ENCODE measurements around the gene USP17L24.
"Not testable (repeated sequence)": the region's sequence is repeated elsewhere in the genome, so short reads cannot be mapped to it uniquely, and the experiment has no call there.

Gene USP17L24, protein sequence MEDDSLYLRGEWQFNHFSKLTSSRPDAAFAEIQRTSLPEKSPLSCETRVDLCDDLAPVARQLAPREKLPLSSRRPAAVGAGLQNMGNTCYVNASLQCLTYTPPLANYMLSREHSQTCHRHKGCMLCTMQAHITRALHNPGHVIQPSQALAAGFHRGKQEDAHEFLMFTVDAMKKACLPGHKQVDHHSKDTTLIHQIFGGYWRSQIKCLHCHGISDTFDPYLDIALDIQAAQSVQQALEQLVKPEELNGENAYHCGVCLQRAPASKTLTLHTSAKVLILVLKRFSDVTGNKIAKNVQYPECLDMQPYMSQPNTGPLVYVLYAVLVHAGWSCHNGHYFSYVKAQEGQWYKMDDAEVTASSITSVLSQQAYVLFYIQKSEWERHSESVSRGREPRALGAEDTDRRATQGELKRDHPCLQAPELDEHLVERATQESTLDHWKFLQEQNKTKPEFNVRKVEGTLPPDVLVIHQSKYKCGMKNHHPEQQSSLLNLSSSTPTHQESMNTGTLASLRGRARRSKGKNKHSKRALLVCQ

GRCh38 chr4:9324865-9325264 is at the start of gene USP17L24:
USP17L24 (plus strand) TSS chr4:9325165; CDS start chr4:9325165, 0 bp downstream.
- DNase-seq = not testable (repeated sequence)

- DNase-seq = not testable (repeated sequence)
Measured at GRCh38 chr4:9324191-9324590, 774 bp upstream of the USP17L24 start.

DNA sequence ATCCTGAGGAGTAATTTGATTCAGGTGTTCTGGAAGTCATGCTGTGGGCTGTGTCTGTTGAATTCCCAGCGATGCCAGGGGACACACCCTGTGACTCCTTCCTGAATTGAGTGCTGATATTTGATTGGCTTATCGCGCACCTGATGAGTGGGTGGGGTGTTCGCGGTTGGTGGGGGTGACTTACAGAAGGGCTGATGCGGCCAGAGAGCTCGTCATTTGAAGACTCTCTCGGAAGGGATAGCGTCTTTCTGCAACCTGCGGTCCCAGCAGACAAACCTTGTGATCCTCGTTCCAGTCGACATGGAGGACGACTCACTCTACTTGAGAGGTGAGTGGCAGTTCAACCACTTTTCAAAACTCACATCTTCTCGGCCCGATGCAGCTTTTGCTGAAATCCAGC is 4.6 kb downstream of the USP17L24 start, which contains the start of gene USP17L25:
TSS of gene USP17L25 (plus strand) at position 301 of the 400 bp plus-strand sequence. CDS start at position 301, 0 bp downstream.
- not testable (repeated sequence) for DNase-seq

- not testable (repeated sequence) for DNase-seq
Measured at GRCh38 chr4:9334358-9334757, 9.4 kb downstream of the USP17L24 start, which contains the start of gene USP17L26. USP17L26 (plus strand) TSS chr4:9334658; CDS start chr4:9334658, 0 bp downstream.

DNA sequence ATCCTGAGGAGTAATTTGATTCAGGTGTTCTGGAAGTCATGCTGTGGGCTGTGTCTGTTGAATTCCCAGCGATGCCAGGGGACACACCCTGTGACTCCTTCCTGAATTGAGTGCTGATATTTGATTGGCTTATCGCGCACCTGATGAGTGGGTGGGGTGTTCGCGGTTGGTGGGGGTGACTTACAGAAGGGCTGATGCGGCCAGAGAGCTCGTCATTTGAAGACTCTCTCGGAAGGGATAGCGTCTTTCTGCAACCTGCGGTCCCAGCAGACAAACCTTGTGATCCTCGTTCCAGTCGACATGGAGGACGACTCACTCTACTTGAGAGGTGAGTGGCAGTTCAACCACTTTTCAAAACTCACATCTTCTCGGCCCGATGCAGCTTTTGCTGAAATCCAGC is 14.1 kb downstream of the USP17L24 start, which contains the start of gene USP17L5:
TSS of gene USP17L5 (plus strand) at position 301 of the 400 bp plus-strand sequence. CDS start at position 301, 0 bp downstream.
- DNase-seq = not testable (repeated sequence)

- not testable (repeated sequence) for DNase-seq
Measured at GRCh38 chr4:9343848-9344247, 18.9 kb downstream of the USP17L24 start, which contains the start of gene USP17L27. USP17L27 (plus strand) TSS chr4:9344148; CDS start chr4:9344148, 0 bp downstream.

DNA sequence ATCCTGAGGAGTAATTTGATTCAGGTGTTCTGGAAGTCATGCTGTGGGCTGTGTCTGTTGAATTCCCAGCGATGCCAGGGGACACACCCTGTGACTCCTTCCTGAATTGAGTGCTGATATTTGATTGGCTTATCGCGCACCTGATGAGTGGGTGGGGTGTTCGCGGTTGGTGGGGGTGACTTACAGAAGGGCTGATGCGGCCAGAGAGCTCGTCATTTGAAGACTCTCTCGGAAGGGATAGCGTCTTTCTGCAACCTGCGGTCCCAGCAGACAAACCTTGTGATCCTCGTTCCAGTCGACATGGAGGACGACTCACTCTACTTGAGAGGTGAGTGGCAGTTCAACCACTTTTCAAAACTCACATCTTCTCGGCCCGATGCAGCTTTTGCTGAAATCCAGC is 23.6 kb downstream of the USP17L24 start, which contains the start of gene USP17L28:
TSS of gene USP17L28 (plus strand) at position 301 of the 400 bp plus-strand sequence. CDS start at position 301, 0 bp downstream.
- not testable (repeated sequence) for DNase-seq

DNA sequence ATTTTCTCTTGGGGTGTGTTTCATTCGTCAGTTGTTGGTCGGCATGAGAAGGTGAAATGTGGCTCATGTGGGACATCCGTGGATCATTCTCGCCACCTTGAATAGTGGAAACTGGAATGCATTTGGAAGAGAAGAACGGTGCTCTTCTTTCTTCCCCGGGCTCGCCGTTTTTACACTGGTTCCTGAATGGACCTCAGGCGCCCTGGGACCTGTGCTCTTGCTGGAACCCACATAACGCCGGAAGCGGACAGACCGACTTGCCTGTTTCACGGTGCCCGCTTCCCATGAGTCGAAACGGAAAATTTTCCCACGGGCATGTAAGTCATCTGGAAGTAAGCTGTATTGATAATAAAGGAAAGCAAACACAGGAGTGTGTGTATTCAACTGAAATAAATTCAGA is 25.9 kb downstream of the USP17L24 start:
- DNase-seq = not testable (repeated sequence)

- DNase-seq = not testable (repeated sequence)
Measured at GRCh38 chr4:9353338-9353737, 28.4 kb downstream of the USP17L24 start, which contains the start of gene USP17L29. USP17L29 (plus strand) TSS chr4:9353638; CDS start chr4:9353638, 0 bp downstream.

DNA sequence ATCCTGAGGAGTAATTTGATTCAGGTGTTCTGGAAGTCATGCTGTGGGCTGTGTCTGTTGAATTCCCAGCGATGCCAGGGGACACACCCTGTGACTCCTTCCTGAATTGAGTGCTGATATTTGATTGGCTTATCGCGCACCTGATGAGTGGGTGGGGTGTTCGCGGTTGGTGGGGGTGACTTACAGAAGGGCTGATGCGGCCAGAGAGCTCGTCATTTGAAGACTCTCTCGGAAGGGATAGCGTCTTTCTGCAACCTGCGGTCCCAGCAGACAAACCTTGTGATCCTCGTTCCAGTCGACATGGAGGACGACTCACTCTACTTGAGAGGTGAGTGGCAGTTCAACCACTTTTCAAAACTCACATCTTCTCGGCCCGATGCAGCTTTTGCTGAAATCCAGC is 37.9 kb downstream of the USP17L24 start, which contains the start of gene USP17L30:
TSS of gene USP17L30 (plus strand) at position 301 of the 400 bp plus-strand sequence. CDS start at position 301, 0 bp downstream.
- not testable (repeated sequence) for DNase-seq

Data from NCI-H2081 treated with DMSO at 0.1 percent for 48 hours (cell line).